Panc1 (cell line): ENCODE measurements around the gene NOA1.

Experiments
- POLR2AphosphoS5 ChIP-seq: IDR thresholded peaks from 2 replicates; pipeline ENCODE4 v1.6.1; 2012; ENCODE audit warnings: mild to moderate bottlenecking, low read depth, low read length, moderate library complexity
- SIN3A ChIP-seq: IDR thresholded peaks from 2 replicates; pipeline ENCODE4 v1.6.1; 2012; ENCODE audit warnings: low read depth, mild to moderate bottlenecking, low read length, moderate library complexity, borderline replicate concordance; ENCODE audit not compliant: insufficient read depth
- TF ChIP-seq, protein P1 (sequence below): fragments of 450-650 bp; IDR thresholded peaks from 2 replicates; pipeline ENCODE4 v1.5.1; 2017; ENCODE audit warnings: mild to moderate bottlenecking
- TF ChIP-seq, protein P2 (sequence below), 2 experiments: IDR thresholded peaks; 2 replicates each; pipeline ENCODE4 v1.6.1; 2011 to 2012; ENCODE audit warnings: low read depth in 2 of 2, control low read depth in 1 of 2, low read length in 1 of 2, mild to moderate bottlenecking in 1 of 2, moderate library complexity in 1 of 2; ENCODE audit not compliant: insufficient read depth in 1 of 2

DNA sequence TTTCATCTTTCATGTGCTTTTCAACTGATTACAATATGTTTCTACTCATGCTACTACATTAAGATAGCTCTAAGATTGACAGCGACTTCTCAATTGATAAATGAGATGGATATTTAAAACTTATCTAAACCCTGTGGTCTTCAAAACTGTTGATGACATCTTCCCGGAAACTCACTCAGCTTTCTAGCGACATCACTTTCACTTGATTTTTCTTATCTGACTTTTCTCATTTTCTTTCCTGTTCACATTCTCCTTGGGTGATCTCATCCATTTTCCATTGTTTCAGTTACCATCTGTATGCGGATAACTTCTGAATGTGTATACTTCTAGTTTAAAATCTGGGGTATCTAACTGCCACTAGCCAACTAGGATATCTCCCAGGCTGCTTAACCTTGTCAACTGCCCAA is 4.4 kb upstream of the NOA1 start:
- TF ChIP-seq, protein P1, sequence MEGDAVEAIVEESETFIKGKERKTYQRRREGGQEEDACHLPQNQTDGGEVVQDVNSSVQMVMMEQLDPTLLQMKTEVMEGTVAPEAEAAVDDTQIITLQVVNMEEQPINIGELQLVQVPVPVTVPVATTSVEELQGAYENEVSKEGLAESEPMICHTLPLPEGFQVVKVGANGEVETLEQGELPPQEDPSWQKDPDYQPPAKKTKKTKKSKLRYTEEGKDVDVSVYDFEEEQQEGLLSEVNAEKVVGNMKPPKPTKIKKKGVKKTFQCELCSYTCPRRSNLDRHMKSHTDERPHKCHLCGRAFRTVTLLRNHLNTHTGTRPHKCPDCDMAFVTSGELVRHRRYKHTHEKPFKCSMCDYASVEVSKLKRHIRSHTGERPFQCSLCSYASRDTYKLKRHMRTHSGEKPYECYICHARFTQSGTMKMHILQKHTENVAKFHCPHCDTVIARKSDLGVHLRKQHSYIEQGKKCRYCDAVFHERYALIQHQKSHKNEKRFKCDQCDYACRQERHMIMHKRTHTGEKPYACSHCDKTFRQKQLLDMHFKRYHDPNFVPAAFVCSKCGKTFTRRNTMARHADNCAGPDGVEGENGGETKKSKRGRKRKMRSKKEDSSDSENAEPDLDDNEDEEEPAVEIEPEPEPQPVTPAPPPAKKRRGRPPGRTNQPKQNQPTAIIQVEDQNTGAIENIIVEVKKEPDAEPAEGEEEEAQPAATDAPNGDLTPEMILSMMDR: no peak
- TF ChIP-seq POLR2AphosphoS5: no peak
- no peak for TF ChIP-seq SIN3A
- TF ChIP-seq, protein P2, sequence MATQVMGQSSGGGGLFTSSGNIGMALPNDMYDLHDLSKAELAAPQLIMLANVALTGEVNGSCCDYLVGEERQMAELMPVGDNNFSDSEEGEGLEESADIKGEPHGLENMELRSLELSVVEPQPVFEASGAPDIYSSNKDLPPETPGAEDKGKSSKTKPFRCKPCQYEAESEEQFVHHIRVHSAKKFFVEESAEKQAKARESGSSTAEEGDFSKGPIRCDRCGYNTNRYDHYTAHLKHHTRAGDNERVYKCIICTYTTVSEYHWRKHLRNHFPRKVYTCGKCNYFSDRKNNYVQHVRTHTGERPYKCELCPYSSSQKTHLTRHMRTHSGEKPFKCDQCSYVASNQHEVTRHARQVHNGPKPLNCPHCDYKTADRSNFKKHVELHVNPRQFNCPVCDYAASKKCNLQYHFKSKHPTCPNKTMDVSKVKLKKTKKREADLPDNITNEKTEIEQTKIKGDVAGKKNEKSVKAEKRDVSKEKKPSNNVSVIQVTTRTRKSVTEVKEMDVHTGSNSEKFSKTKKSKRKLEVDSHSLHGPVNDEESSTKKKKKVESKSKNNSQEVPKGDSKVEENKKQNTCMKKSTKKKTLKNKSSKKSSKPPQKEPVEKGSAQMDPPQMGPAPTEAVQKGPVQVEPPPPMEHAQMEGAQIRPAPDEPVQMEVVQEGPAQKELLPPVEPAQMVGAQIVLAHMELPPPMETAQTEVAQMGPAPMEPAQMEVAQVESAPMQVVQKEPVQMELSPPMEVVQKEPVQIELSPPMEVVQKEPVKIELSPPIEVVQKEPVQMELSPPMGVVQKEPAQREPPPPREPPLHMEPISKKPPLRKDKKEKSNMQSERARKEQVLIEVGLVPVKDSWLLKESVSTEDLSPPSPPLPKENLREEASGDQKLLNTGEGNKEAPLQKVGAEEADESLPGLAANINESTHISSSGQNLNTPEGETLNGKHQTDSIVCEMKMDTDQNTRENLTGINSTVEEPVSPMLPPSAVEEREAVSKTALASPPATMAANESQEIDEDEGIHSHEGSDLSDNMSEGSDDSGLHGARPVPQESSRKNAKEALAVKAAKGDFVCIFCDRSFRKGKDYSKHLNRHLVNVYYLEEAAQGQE (IDR thresholded peaks at IDR 0.05; ENCODE audit: insufficient read depth in 1 of 2, low read depth in 2 of 2, low read length in 1 of 2): no peak
